Activated naive CD8-positive, alpha-beta T cell treated with anti-CD3 and anti-CD28 coated beads for 36 hours (primary cell): ENCODE measurements around the gene PPL. TPM values are rescaled to one million over a fixed set of nuclear protein-coding genes. Genes with fewer than 3 reads are reported as not detected.

Experiments
- DNase-seq: peaks from one replicate; pipeline ENCODE4 v3.0.0; 2021
- H3K27ac Mint-ChIP-seq: one replicate; pipeline ENCODE4 v1.8.0; 2022; ENCODE audit warnings: mild to moderate bottlenecking, moderate library complexity, mixed read lengths
- H3K27me3 Mint-ChIP-seq: one replicate; pipeline ENCODE4 v1.8.0; 2022; ENCODE audit warnings: mild to moderate bottlenecking, mixed read lengths
- H3K36me3 Mint-ChIP-seq: one replicate; pipeline ENCODE4 v1.8.0; 2021; ENCODE audit warnings: mild to moderate bottlenecking, mixed read lengths
- H3K4me1 Mint-ChIP-seq: one replicate; pipeline ENCODE4 v1.8.0; 2021; ENCODE audit warnings: mixed read lengths
- H3K4me3 Mint-ChIP-seq: one replicate; pipeline ENCODE4 v1.8.0; 2022; ENCODE audit warnings: mild to moderate bottlenecking, moderate library complexity, mixed read lengths
- H3K9me3 Mint-ChIP-seq: one replicate; pipeline ENCODE4 v1.8.0; 2022; ENCODE audit warnings: mixed read lengths
- total RNA-seq, 2 experiments: library from RNA; stranded (reverse); gene quantifications; one replicate each; pipeline ENCODE4 v1.2.3, GENCODE V29; 2021

Gene PPL, protein sequence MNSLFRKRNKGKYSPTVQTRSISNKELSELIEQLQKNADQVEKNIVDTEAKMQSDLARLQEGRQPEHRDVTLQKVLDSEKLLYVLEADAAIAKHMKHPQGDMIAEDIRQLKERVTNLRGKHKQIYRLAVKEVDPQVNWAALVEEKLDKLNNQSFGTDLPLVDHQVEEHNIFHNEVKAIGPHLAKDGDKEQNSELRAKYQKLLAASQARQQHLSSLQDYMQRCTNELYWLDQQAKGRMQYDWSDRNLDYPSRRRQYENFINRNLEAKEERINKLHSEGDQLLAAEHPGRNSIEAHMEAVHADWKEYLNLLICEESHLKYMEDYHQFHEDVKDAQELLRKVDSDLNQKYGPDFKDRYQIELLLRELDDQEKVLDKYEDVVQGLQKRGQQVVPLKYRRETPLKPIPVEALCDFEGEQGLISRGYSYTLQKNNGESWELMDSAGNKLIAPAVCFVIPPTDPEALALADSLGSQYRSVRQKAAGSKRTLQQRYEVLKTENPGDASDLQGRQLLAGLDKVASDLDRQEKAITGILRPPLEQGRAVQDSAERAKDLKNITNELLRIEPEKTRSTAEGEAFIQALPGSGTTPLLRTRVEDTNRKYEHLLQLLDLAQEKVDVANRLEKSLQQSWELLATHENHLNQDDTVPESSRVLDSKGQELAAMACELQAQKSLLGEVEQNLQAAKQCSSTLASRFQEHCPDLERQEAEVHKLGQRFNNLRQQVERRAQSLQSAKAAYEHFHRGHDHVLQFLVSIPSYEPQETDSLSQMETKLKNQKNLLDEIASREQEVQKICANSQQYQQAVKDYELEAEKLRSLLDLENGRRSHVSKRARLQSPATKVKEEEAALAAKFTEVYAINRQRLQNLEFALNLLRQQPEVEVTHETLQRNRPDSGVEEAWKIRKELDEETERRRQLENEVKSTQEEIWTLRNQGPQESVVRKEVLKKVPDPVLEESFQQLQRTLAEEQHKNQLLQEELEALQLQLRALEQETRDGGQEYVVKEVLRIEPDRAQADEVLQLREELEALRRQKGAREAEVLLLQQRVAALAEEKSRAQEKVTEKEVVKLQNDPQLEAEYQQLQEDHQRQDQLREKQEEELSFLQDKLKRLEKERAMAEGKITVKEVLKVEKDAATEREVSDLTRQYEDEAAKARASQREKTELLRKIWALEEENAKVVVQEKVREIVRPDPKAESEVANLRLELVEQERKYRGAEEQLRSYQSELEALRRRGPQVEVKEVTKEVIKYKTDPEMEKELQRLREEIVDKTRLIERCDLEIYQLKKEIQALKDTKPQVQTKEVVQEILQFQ (N-terminal part only)
- total RNA-seq = not detected

DNA sequence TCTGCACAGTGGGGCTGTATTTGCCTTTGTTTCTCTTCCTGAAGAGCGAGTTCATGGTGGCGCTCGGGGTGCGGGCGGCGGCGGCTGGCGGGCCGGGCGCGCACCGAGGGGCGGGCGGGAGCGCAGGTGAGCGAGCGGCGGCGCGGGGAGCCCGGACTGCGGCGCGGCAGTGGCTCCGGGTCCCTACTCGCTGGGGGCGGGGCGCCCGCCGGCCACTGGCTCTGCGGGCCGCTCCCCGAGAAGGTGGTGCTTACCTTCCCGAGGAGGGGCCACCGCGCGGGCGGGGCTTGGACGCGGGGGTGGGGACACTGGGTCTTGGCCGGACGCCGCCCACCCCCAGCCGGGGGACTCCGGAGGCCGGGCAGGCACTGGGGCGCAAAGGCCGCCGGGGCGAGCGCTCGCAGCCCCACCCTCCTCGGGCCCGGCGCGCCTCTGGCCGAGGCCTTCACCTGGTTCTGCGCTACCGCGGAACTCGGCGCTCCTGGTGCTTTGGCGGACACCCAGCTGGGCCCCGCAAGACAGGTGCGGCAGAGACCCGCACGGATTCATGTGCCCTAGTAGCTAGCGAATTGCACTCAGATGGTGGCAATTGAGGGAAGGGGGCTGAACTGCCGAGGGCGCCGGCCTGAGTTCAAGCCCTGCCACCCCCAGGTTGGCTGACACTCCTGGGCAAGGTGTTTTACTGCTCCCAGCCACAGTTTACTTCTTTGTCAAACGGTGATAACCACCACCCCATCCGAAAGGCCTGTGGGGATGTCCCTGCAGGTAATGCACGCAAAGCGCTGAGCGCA, at the start of gene PPL:
Gene PPL, minus strand, starts transcription at position 158 of the 791 bp plus-strand sequence. Its CDS starts 103 bp downstream, at position 55.
- Mint-ChIP-seq H3K4me1 (no peaks in the 10 kb centered on the region), H3K36me3 (no peaks in the 10 kb centered on the region), H3K4me3 (peak within 1 kb of the TSS; percentile 69), H3K9me3 (no peaks in the 10 kb centered on the region), H3K27me3 (peaks cover 39% of the 10 kb centered on the region), H3K27ac (no peak within 1 kb of the TSS)
- DNase-seq = peak; percentile 22

DNA sequence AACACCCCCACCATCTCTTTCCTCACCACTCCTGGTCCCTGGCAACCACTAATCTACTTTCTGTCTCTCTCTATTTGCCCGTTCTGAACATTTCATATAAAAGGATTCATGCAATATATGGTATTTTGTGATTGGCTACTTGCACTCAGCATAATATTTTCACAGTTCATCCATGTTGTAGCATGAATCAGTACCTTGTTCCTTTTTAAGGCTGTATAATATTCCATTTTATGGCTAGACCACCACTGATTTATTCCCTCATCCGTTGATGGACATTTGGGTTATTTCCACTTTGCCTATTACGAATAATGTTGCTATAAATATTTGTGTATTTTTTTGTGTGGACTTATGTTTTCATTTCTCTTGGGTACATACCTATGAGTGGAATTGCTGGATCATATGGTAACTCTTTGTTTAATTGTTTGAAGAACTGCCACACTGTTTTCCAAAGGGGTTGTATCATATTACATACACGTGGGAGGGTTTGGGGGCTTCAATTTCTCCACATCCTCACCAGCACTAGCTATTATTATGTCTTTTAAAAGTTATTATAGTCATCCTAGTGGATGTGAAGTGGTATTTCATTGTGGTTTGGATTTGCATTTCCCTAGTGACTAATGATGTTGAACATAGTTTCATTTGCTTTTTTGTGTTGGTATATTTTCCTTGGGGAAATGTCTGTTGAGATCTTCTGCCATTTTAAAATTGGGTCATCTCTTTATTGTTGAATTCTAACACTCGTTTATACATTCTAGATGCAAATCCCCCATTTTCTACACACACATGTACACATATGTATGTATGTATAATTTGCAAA, 47.4 kb upstream of the PPL start:
- H3K9me3 Mint-ChIP-seq = peaks cover 6% of the 10 kb centered on the region
- no peaks in the 10 kb centered on the region for H3K36me3 Mint-ChIP-seq
- H3K4me1 Mint-ChIP-seq = no peaks in the 10 kb centered on the region
- no peak overlapping the region for H3K4me3 Mint-ChIP-seq
- H3K27ac Mint-ChIP-seq = no peak overlapping the region
- no peak for DNase-seq
- peaks cover 48% of the 10 kb centered on the region for H3K27me3 Mint-ChIP-seq

DNA sequence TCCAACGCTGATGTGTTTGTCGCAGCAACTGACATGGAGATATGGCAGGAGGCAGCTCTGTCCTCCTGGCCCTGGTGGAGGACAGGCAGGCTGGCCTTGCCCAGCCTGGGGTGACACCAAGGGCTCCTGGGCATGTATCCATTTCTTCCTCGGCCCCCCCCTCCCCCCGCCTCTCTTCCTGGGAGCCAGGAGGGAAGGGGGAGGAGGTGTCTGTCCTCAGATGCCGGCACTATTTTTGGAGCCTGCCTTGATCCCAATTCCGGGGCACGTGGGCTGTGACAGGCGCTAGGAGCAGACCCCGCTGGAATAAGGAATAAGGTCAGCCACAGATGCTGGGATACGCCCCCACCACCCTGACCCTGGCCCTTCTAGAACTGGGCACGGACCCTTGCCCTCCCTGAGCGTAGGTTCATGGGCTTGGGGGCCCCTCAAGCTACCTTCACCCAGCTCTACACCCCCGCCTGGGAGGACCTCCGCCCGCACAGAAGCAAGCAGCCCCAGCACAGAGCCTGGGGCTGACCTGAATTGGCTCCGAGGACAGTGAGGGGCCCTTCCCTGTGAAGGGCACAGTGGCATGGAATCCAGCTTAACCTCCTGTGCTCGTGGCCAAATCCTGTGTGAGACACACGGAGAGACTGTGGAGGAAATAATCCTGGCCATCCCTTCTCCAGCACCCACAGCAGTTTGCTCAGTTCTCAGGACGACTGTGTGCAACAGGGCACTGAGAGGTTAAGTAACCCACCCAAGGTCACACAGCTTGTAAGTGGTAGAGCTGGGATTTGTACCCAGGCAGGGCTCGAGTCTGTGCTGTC, 45.3 kb upstream of the PPL start:
- no peak overlapping the region for H3K27ac Mint-ChIP-seq
- no peaks in the 10 kb centered on the region for H3K36me3 Mint-ChIP-seq
- DNase-seq = no peak
- no peaks in the 10 kb centered on the region for H3K4me1 Mint-ChIP-seq
- H3K27me3 Mint-ChIP-seq = peaks cover 35% of the 10 kb centered on the region
- H3K9me3 Mint-ChIP-seq = peaks cover 6% of the 10 kb centered on the region
- no peak overlapping the region for H3K4me3 Mint-ChIP-seq

- H3K9me3 Mint-ChIP-seq = peaks cover 3% of the 10 kb centered on the region
- H3K36me3 Mint-ChIP-seq = no peaks in the 10 kb centered on the region
- H3K4me3 Mint-ChIP-seq = no peak overlapping the region
- H3K27ac Mint-ChIP-seq = no peak overlapping the region
- peaks cover 27% of the 10 kb centered on the region for H3K27me3 Mint-ChIP-seq
- H3K4me1 Mint-ChIP-seq = no peaks in the 10 kb centered on the region
- no peak for DNase-seq
These were observed 44.5 kb upstream of the PPL start for GRCh38 chr16:4981473-4981872.

DNA sequence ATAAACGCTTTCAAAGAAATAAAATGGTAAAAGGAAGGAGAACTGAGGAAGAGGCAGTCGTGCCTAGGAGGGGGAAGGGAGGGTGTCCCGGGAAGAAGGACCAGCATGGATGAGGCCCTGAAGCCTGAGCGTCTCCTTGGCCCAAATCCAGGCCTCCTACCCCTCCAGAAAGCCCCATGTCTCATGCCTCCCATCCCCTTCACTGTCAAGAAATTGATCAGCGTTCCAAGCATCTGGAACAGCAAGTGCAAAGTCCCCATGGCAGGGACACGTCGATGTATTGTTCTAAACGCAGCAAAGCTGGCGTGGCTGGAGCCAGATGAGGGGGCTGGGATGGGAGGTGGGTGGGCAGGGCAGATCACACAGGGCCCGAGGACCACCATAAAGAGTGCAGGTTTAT, 43.7 kb upstream of the PPL start:
- H3K27me3 Mint-ChIP-seq = peaks cover 19% of the 10 kb centered on the region
- H3K27ac Mint-ChIP-seq = no peak overlapping the region
- no peak overlapping the region for H3K4me3 Mint-ChIP-seq
- H3K36me3 Mint-ChIP-seq = no peaks in the 10 kb centered on the region
- H3K9me3 Mint-ChIP-seq = peaks cover 2% of the 10 kb centered on the region
- no peak for DNase-seq
- H3K4me1 Mint-ChIP-seq = no peaks in the 10 kb centered on the region

GRCh38 chr16:4979736-4980660, 43.0 kb upstream of the PPL start:
- DNase-seq = no peak
- H3K36me3 Mint-ChIP-seq = no peaks in the 10 kb centered on the region
- no peak overlapping the region for H3K27ac Mint-ChIP-seq
- peaks cover 19% of the 10 kb centered on the region for H3K27me3 Mint-ChIP-seq
- no peaks in the 10 kb centered on the region for H3K4me1 Mint-ChIP-seq
- peaks cover 2% of the 10 kb centered on the region for H3K9me3 Mint-ChIP-seq
- H3K4me3 Mint-ChIP-seq = no peak overlapping the region

DNA sequence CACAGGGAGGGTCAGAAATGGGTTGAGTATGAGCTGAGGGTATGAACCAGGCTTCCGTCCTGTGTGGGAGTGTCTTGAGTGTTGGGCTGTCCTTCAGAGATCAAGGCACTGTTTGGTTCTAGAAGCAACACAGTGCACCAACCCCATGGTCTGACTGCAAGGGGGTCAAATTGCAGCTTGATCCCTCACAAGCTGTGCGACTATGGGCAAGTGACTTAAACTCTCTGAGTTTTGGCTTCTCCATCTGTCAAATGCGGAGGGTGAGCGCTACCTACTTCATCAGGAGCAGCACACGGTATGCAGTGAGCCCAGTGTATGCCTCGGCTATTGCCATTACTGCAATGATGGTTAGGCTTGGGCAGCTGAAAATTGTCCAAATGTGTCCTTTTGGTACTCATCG, 42.2 kb upstream of the PPL start:
- Mint-ChIP-seq H3K27me3 (peaks cover 18% of the 10 kb centered on the region), H3K4me3 (no peak overlapping the region), H3K27ac (no peak overlapping the region), H3K4me1 (no peaks in the 10 kb centered on the region), H3K9me3 (no peaks in the 10 kb centered on the region), H3K36me3 (no peaks in the 10 kb centered on the region)
- DNase-seq = no peak

- H3K27ac Mint-ChIP-seq = no peak overlapping the region
- H3K9me3 Mint-ChIP-seq = no peaks in the 10 kb centered on the region
- DNase-seq = no peak
- peaks cover 11% of the 10 kb centered on the region for H3K27me3 Mint-ChIP-seq
- H3K36me3 Mint-ChIP-seq = no peaks in the 10 kb centered on the region
- H3K4me3 Mint-ChIP-seq = no peak overlapping the region
- H3K4me1 Mint-ChIP-seq = no peaks in the 10 kb centered on the region
These were observed 39.7 kb upstream of the PPL start for GRCh38 chr16:4976611-4977145.

- no peak for DNase-seq
- H3K27ac Mint-ChIP-seq = no peak overlapping the region
- no peaks in the 10 kb centered on the region for H3K4me1 Mint-ChIP-seq
- H3K4me3 Mint-ChIP-seq = no peak overlapping the region
- peaks cover 7% of the 10 kb centered on the region for H3K27me3 Mint-ChIP-seq
- H3K36me3 Mint-ChIP-seq = no peaks in the 10 kb centered on the region
- no peaks in the 10 kb centered on the region for H3K9me3 Mint-ChIP-seq
These were observed 39.1 kb upstream of the PPL start for GRCh38 chr16:4976079-4976478.

- H3K4me3 Mint-ChIP-seq = no peak overlapping the region
- no peaks in the 10 kb centered on the region for H3K27me3 Mint-ChIP-seq
- H3K9me3 Mint-ChIP-seq = no peaks in the 10 kb centered on the region
- no peaks in the 10 kb centered on the region for H3K36me3 Mint-ChIP-seq
- no peak for DNase-seq
- no peaks in the 10 kb centered on the region for H3K4me1 Mint-ChIP-seq
- H3K27ac Mint-ChIP-seq = no peak overlapping the region
These were observed 36.1 kb upstream of the PPL start for GRCh38 chr16:4972938-4973587.

DNA sequence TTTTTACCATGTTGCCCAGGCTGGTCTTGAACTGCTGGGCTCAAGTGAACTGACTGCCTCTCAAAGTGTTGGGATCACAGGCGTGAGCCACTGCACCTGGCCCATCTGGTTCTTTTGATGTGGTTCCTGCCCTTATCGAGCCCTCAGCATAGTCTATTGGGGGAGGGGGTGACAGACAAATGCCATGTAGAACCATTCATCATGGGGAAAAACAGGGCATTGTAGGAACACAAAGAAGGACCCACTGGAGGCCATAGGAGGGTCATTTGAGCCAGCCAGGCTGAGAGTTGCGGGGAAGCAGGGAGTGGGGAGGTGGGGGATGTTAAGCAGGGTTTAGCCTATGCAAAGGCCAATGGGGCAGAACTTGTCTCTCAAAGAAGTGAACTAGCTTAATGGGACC, 33.1 kb upstream of the PPL start:
- no peak for DNase-seq
- Mint-ChIP-seq H3K9me3 (no peaks in the 10 kb centered on the region), H3K4me1 (no peaks in the 10 kb centered on the region), H3K4me3 (no peak overlapping the region), H3K27me3 (no peaks in the 10 kb centered on the region), H3K27ac (no peak overlapping the region), H3K36me3 (no peaks in the 10 kb centered on the region)
